HG03196 (cell line): Measurements from ENCODE around the gene UNKL.

Source experiments
- ATAC-seq: cut with Tn5 transposase; IDR thresholded peaks from one replicate; pipeline ENCODE4 v1.9.1; 2021; ENCODE audit not compliant: unreplicated experiment

The UNKL gene

GRCh38 chr16:1432388-1433262 is 18.1 kb upstream of the UNKL start:
- ATAC-seq: no peak

DNA sequence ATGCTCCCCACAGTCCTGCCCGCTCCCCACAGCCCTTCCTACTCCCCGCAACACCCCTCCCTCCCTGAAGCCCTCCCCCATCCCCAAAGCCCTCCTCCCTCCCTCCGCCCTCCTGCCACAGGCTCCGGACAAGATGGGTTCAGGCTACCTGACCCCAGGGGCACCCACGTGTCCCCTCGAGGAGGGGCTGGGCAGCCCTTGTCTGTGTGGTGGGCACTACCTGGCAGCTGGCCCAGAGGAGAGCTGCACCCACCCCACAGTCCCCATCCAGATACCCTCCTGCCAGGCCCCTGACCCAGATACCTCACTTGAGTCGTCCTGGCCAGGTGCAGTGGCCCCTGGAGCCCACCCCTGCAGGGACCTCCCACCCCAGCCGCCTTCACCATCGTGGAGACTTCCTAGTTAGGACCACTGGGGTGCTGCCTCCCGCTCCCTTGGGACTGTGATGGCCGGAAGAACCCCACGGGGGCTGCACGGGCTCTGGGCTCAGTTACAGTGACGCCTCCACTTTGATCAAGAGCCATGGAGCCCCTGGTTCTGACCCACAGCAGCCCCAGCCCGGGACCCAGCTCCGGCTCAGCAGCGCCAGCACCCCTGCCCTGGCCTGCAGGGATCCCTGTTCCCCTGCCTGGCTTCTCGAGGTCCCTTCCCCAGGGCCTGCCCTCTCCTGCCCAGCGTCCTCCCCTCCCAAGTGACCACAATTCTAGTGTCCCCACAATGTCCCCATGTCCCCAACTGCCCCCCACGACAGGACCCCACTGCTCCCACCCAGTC is 17.2 kb upstream of the UNKL start:
- ATAC-seq: no peak

DNA sequence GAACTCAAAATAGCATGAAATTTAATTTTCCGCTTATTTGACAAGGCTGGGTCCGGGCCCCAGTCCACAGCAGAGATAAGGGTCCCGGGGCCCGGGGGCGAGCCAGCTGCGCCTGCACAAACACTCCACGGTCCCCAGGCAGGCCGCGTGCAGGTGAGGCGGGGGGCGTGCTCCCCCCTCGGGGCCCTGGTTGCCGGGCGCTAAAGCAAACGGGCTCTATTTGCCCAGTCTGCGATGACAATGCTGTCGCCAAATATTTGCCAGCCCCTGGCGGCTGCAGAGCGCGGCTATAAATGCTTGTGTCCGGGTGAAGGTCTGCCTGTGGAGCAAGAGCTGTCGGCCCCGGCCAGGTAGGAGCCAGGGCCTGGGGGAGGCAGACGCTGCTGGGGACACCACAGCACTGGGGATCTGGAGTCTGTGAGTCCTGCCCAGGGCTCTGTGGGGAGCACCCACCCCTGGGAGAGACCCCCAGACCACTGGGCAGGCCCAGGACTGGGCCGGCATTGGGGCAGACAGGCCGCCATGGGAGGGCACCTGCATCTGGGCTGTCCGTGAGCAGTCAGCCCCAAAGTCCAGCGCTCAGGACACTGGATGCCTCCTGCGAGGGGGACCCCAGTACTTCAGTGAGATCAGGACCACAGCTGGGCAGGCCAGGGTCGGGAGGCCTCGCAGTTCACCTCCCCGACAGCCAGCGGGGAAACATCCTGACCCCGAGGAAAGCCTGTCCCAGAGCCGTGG is 16.4 kb upstream of the UNKL start, which contains the start of gene PERCC1:
Gene PERCC1 (plus strand): TSS at position 320 of the 738 bp plus-strand sequence. CDS start 1,516 bp downstream, outside the sequence.
- no peak for ATAC-seq

- no peak for ATAC-seq
Measured at GRCh38 chr16:1430214-1430758, 15.8 kb upstream of the UNKL start.

DNA sequence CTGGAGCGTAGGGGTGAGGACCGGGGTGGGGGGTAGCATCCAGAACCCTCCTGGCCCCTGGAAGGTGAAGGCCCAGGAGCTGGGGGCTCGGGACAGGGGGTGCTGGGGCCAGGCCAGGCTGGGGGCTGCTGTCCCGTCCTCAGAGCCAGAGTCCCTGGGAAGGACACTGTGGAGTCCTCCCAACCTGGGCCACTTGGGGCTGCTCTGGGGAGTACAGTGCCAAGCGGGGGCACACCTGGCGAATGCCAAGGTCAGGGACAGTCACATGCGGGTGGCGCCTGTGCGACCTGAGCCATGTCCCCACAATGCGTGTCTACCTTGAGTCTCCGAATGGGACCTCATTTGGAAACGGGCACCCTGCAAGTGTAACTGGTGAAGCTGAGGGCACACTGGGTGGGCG is 15.1 kb upstream of the UNKL start:
- ATAC-seq: no peak

DNA sequence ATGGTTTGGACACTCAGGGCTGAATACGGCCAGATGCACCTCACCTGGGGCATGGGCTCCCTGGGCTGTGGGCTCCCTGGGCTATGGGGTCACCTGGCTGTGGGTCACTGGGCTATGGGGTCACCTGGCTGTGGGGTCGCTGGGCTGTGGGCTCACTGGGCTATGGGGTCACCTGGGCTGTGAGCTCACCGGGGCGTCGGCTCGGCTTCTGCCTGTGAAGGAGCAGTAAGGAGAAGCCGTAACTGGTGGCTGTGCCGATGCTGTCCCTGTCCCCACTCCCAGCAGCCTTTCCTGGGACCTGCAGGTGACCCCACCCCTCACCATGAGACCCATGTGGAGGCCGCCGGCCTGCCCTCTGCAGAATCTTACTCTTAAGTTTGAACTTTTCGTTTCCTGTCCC is 14.5 kb upstream of the UNKL start:
- no peak for ATAC-seq

GRCh38 chr16:1428511-1428910 is 14.0 kb upstream of the UNKL start:
- ATAC-seq: no peak

DNA sequence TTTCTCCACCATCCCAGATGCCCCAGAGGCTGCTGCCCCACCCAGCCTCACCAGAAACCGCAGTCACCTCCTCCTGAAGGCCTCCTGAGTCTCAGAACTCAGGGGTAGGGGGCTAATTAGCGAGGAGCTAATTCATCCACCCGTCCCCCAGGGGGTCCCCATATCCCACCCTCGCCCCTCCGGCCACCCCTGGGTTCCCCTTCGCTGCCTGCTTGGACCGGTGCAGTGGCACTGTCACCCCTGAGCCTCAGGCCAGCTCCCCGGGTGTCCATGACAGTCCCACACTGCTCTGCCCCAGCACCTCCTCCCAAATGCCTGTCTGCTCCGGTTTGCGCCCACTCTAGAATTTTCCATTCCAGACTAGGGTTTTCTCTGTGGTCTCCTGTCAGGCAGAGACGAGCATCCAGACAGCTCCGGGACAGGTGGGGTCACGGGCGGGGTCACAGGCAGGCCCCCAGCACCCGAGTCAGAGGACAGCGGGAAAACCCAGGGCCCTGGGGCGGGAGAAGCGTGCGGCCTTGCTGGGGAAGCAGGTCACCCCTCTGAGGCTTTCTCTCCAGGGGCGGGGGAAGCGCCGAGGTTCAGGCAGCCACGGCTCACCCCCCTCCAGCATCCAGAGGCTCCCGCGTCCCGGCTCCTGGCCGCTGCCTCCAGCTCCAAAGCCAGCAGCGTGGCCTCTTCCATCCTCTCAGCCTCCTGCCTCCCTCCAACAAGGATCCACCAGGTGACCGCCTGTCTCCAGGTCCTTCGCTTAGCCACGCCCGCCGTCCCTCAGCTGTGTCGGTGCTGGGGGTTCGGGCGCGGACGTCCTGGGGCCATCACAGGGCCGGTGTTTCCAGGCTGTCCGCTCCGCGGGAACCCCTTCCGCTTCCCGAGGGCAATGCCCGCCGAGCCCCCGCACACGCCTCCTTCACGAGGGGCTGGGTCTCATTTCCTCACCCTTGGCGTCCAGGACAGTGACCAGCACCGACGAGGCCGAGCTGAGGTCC is 13.3 kb upstream of the UNKL start:
- ATAC-seq: no peak

GRCh38 chr16:1426734-1427471 is 12.4 kb upstream of the UNKL start:
- ATAC-seq: no peak

GRCh38 chr16:1425616-1426370 is 11.3 kb upstream of the UNKL start:
- ATAC-seq: no peak

DNA sequence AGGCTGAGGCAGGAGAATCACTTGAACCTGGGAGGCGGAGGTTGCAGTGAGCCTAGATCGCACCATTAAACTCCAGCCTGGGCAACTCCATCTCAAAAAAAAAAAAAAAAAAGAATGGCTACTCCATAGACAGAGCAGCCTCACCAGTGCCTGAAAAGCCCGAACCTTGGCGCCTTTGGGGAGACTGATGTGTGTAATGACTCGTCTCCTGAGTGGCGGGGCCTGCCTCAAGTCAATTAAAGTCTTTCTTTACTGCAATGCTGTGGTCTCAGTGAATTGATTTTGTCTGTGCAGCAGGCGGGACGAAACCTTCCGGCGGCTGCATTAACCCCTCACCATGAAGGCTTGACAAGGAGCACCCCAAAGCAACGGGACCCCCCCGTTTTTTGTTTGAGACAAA is 9.5 kb upstream of the UNKL start:
- ATAC-seq: no peak

DNA sequence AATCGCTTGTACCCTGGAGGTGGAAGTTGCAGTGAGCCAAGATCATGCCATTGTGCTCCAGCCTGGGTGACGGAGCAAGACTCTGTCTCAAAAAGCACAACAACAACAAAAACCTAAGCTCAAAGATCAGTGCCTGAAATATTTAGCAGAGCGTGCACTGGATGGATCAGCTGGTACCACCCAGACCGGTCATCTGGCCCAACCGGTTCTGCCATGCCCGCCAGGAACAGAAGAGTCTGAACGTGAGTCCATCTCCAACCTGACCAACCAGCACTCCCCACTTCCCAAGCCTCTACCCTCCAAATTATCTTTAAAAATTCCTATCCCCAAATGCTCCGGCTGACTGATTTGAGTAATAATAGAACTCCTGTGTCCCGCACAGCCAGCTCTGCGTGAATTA is 7.6 kb upstream of the UNKL start:
- ATAC-seq: no peak

DNA sequence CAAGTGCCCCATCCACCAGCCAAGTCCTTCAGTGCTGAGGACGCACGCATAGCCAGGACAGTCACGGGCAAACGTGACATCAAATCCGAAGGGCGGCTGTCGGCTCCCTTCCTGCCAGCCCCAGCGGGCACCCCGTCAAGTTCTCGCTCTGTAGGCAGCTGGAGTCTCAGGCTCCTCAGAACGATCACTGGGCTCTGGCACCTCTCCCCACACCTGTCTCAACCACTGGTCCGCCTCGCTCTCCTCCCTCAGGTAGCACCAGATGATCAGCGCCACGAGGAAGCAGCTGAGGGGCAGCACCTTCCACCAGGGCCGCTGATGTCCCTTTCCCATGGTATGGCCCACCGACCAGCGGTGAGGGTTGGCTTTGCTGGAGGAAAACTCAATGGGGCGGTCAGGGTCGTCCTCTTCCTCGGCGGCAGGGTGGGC is 5.6 kb upstream of the UNKL start:
- peak; percentile 15 for ATAC-seq

DNA sequence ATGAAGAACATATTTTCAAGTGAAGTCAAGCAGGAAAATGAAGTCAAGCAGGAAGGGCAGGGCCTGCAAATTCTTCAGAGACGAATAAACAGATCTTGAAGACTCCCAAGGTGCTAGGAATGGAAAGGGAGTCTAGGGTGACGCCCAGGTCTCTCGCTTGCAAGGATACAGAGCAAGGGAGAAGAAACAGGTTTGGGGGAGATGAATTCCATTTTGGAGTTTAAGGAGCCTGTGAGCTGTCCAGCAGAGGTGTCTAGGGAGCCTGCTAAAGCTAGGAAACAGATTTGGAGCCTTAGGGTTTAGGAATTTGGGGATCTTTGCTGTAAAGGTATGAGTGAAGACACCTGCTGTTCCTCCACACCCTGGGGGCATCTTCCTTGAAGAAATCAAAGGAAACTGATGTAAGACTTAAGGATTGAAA is 2.0 kb upstream of the UNKL start:
- ATAC-seq: no peak

DNA sequence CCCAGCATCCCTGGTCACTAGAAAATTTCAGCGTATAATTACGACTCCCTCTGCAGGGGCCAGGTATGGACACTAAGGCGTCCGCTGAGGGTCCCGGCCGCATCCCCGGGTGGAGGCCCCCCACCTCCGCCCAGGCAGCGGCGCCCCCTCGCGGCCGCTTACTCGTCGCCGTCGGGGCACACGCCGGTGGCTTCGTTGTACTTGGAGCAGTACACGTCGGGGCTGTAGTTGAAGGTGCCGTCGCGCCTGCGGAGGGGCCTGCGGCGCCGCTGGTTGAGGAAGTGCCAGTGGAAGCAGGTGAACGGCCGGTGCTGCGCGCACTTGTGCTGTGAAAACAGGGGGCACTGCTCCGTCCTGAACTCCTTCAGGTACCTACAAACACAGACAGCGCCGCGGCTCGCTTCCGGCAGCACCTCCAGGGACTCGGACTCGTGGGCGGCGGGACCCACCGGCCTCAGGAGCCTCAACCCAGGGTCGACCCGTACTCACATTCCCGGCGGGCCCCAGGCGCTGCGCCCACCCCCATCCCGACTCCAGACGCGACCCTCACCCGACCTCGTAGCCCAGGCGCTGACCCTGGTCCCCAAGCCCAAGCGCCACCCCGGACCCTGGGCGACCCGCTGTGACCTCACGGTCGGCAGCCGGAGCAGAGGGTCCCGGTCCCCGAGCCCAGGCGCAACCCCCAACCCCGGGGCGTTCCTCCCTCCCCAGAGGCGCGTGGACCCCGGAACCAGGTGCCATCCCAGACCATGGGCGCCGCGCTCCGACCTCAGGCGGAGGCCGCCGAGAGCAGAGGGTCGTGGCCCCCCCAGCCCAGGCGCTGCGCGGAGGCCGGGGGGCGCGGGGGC is 596 bp downstream of the UNKL start:
- peak; percentile 38 for ATAC-seq

- ATAC-seq: no peak
Measured at GRCh38 chr16:1412847-1413246, 1.7 kb downstream of the UNKL start.

DNA sequence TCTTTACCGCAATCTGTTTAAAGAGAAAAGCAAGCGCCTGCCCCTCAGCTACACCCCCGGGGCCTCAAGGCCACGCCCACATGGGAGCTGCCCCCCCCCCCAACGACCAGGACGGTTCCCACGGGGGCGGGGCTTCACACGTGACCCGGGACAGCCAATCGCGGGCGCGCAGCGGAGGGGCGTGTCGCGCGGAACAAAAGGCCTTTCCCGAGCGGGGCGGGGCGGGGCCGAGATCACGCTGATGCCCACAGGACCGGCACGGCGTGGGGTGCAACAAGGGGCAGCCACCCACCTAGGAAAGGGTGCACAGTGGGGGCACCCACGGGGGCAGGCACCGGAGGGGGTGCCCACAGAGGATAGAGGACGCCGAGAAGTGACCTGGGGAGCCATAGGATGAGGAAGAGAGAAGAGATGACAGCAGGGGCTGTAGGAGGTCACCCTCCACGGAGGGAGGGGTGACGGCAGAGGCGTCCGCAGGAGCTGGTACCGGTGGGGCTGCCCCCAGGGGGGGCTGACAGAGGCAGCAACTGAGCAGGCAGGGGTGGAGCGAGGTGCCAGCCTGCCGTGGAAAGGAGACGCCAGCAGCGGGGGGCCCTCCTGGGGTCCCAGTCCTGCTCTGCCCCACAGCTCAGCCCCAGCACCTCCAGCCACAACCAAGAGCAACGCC is 6.2 kb downstream of the UNKL start:
- no peak for ATAC-seq
